Mucosa of gallbladder (tissue), 1 donor: ENCODE data around the gene HOXB1. TPM values are rescaled to one million over a fixed set of nuclear protein-coding genes. Genes with fewer than 3 reads are reported as not detected.
"Not testable (repeated sequence)": the region's sequence is repeated elsewhere in the genome, so short reads cannot be mapped to it uniquely, and the experiment has no call there.

Source experiments
- DNase-seq: peaks from one replicate; pipeline ENCODE4 v3.0.0-alpha.2; 2020; ENCODE audit warnings: low spot score
- total RNA-seq: library from RNA; stranded (reverse); gene quantifications from one replicate; pipeline ENCODE4 v1.2.1, GENCODE V29; 2021
- donor health status: DM: no; HTN: no; CAD: no.

Gene HOXB1
- total RNA-seq, 1 donor from 2014 or later = not detected

DNA sequence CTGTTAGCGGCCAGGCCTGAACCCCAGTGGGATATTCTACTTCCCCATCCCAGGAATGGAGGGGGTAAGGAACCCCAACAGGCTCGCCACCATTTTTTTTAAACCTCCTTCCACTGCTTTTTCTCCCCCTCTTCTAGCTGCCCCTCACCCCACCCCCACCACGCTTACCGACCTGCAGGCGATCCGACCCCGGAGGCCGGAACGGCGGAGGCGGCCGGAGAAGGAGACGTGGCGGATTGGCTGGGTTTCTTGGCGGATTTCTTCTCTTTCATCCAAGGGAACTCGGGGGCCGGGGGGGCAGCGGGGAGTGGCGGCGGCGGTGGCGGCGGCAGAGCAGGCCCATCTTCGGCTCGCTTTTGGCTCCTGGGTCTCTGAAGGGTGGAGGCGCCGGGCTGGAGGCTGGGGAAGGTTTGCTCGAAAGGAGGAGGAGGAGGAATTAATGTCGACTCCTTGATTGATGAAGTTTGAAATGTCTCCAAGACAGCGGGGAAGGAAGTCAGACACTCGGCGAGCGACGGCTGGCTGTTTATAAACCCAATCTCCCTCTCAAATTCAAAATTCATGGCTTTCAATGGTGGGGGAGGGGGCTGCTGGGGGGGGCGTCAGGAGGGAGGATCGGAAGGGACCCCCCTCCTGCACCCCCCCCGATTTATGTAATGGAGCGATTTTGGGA, 13.7 kb upstream of the HOXB1 start:
- peak; percentile 80 for DNase-seq

DNA sequence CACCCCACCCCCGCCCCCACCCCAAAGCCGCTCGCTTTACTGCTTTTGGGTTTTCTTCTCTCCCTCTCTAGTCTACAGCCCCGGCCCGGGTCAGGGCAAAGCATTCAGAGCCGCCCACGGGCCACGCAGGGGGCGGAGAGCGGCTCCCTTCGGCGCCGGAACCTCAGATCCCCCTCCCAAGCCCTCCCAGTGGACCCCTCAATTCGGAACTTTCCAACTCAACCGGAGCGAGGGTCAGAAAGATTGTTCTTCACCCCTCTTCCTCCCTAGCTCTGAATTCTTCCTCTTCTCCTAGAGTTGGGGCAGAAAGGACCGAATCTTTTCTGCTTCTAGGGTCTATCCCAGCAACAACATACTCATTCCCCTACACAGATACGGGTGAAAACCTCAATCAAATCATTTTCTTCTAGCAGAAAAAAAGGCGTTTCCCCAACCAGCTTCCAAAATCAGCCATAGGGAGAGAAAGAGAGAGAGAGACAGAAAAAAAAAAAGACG, 13.1 kb upstream of the HOXB1 start:
- DNase-seq = no peak

DNA sequence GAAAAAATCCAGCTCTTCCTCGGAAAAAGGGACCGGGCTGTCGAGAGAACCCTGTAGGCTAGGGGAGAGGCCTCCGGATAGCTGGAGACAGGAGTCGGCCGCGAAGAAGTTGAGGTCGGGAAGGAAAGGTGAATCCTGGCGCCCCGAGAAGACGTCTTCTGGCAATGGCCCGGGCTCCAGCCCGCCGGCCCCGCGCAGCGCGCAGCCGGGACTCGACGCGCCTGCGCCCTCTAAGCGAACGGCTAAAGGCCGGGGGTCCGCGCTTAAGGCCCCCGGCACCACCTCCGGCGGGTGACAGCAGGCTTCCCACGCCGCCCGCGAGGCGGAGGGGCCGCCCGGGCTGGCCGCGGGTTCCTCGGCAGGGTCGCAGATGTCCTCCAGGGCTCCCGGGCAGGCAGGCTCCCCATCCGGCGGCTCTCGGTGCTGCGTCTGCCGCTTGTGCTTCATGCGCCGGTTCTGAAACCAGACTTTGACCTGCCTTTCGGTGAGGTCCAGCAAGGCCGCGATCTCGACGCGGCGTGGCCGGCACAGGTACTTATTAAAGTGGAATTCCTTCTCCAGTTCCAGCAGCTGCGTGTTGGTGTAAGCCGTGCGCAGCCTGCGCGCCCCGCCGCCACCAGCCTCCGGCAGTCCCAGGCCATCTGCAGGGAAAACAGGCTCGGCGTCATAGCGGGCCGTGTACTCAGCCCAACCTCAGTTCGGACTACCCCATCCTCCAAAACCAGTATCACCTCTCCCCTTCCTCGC, 12.5 kb upstream of the HOXB1 start:
- no peak for DNase-seq

GRCh38 chr17:48542698-48543106, 11.9 kb upstream of the HOXB1 start:
- DNase-seq = no peak

DNA sequence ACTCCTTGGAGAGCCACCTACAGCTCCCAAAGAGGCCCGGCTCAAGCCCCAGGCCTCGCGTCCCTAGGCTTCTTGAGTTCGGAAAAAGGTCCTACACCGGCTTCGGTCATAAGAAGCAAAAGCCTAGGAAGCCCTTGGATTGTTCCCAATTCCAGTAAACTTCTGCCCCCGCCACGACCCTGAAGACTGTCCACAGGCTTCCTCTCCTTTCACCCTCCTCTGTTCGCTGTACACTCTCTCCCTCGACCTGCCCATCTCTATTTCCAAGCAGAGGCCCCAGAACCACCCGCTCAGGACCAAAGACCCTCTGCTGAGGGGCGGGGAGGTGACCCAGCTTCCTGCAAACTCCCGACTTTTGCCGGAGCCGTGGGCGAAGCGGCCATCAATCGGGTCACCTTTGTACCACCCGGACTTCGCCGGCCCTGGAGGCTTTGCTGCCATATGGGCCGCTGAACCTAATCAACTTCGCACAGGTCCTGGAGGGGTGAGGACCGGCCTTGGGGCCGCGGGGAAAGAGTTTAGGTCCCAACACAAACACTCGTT, 11.4 kb upstream of the HOXB1 start:
- DNase-seq = no peak

DNA sequence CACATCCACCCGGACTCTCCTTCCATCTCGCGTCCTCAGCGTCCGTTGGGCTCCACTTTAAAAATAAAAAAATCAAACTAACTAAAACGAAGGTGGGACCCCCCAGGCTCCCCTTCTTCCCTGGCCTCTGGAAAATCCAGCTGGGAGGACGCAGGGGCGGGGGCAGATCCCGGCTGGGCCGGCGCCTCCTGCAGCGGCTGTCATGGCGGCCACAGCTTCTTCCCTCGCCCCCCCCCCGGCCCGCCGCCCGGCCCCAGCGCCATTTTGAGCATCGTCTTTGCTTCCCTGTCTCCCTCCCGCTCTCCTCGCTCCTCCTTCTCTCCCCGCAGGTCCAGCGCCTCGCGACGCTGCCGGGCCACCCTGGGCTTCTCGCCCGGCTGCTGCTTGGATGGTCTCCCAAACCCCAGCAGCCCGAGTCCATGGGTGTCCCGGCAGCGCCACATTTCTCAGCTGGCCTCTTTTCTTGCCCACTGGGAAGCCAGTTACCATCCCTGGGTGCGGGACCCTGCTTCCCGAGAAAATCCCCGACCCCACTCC, 10.8 kb upstream of the HOXB1 start:
- peak; percentile 58 for DNase-seq

GRCh38 chr17:48541036-48541576, 10.3 kb upstream of the HOXB1 start:
- DNase-seq = no peak

DNA sequence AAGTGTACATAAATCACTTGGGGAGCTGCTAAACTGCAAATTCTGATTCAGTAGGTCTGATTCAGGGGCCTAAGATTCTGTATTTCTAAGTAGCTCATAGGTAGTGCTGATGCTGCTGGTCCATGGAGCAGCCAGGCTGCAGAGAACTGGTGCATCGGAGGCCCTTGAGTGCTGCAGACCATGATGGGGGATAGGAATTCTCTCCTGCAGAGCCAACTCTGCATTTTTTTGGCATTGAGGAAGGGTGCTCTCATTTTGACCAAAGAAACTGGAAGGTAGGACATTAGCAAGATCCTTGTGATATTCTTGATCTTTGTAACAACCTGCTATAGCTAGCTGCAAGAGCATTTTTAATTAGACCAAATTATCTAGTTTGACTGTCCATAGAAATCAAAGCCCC, 9.4 kb upstream of the HOXB1 start:
- DNase-seq = no peak

GRCh38 chr17:48539177-48539576, 8.4 kb upstream of the HOXB1 start:
- no peak for DNase-seq

DNA sequence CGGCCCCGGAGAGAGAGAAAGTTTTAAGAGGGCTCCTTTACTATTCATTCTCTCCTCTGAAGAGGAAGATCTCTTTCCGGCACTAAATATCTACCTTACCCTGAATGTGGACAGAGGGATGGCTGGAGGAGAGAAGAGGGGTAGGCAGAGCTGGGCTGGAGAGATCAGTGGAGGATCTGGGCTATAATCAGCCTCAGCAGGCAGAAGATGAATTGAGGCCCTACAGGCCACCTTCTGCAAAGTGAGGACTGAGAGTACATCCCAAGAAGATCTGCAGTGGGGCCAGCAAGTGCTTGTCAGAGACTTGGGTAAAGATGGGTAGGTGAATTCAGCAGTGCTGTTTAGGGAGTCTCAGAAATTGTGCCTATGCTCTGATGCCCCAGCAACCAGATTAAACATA, 6.5 kb upstream of the HOXB1 start:
- DNase-seq = no peak

DNA sequence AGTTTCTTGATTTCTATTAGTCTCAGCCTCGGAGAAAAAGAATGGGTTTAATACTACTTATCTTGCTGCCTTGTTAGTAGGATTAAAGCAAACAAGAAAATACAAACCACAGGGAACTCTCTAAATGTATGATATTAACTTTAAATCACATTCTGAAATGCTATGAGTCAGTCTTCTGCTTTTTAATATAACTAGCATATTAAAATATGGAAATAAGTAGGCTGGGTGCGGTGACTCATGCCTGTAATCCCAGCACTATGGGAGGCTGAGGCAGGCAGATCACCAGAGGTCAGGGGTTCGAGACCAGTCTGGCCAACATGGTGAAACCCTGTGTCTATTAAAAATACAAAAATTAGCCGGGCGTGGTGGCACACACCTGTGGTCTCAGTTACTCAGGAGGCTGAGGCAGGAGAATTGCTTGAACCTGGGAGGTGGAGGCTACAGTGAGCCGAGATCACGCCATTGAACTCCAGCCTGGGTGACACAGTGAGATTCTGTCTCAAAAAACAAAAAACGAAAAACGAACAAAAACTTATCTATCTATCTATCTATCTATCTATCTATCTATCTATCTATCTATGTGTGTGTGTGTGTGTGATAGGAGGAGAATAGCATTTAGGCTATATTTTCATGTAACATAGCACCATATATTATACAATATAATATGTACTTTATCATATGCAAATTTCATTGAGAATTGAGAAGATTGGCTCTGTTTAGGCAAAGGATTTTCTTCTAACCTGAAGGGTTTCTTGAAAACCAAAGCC, 5.2 kb upstream of the HOXB1 start:
- DNase-seq = not testable (repeated sequence)

GRCh38 chr17:48532261-48532660, 1.4 kb upstream of the HOXB1 start:
- no peak for DNase-seq

DNA sequence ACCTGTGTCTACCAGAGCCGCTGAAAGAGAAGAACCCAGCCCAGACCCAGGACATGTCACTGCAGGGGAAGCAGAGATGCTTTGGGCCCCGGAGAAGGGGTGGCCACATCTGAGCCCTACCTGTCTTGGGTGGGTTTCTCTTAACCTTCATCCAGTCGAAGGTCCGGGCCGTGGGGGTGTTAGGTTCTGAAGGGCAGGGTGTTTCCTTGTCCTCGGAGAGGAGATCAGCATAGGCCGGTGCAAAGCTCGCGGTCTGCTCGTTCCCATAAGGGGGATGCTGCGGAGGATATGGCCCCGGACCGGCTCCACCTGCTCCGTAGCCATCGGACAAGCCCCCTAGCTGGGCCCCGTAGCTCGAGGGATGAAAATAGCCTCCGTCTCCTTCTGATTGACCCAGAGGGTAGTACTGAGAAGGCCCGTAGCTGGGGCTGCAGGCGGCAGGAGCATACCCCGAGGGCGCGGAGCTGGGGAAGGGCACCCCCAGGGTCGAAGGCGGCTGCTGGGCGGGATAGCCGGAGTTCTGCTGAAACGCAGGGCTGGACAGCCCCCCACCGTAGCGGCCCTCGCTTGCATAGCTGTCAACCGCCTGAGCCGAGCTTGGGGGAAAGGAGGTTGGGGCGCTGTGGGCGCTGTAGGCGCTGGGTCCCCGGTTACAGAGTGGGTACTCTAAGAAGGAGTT, 464 bp downstream of the HOXB1 start:
- DNase-seq = no peak

- DNase-seq = no peak
Observed at GRCh38 chr17:48529683-48530009, 1.2 kb downstream of the HOXB1 start.

GRCh38 chr17:48528936-48529682, 1.7 kb downstream of the HOXB1 start:
- DNase-seq = no peak

GRCh38 chr17:48528153-48528935, 2.5 kb downstream of the HOXB1 start:
- no peak for DNase-seq

DNA sequence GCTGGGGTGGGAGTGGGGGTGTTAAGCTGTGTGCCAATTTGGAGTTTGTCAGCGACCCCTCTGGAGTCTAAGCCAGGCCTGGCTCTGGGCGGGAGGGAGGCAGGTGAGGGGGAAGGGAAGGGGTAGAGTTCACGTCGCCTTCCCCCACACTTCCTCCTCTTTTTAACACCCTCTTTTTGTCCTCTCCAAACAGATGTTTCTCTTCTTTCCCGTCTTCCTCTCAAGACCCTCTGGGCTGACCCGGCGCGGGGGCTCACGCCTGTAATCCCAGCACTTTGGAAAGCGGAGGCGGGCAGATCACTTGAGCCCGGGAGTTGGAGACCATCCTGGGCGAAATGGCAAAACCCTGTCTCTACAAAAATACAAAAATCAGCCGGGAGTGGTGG, 3.3 kb downstream of the HOXB1 start:
- DNase-seq = no peak

- no peak for DNase-seq
Observed at GRCh38 chr17:48526608-48527546, 3.9 kb downstream of the HOXB1 start.

DNA sequence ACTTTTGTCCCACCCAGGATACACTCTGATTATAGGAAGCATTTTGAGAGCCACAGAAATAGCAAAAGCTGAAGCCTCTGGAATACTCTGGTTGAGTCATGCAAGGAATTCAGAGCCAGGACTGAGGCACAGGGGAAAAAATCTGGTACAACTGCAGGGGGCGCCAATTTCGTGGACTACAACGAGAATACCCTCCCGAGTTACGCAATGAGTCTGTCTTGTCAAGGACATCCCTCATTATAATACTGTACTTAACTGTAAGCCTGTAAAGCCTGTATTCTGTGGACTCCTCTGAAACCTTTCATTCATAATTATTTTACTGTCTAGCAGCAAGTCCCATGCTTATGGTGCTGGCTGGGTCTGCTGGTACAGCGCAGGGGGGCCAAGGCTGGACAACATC, 7.8 kb downstream of the HOXB1 start:
- DNase-seq = no peak
